ENCODE results near the gene MAP4K4. TPM values are rescaled to one million over a fixed set of nuclear protein-coding genes. Genes with fewer than 3 reads are reported as not detected.
A peak's percentile ranks its signal among the peaks of the same experiment; 100 is the strongest.

MAP4K4 gene
- total and polyA plus RNA-seq, 2 of the 13 experiments (the other 11 are each of a cell fraction or from before 2014, with no cell fraction given) = 105 to 264 TPM

GRCh38 chr2:101699755-101700461 lies 2.4 kb downstream of the MAP4K4 start (continued):
- no peak for TF ChIP-seq TIGD3 (CRISPR knock-in tag; IDR thresholded peaks at IDR 0.05; ENCODE audit: borderline replicate concordance)
- no peak for TF ChIP-seq ZNF710 (CRISPR knock-in tag; IDR thresholded peaks at IDR 0.05; ENCODE audit: borderline replicate concordance)
- peak; percentile 4; the same call in 1 of the 2 replicates for TF ChIP-seq NFIC (IDR thresholded peaks at IDR 0.05; ENCODE audit: low read length)
- 0 out of 2 replicates have a peak, but pooled peaks have one; percentile 25 for TF ChIP-seq CREB3 (CRISPR knock-in tag; IDR thresholded peaks at IDR 0.05)
- peak; percentile 63; the same call in 1 of the 2 replicates for TF ChIP-seq ZFP36L1 (CRISPR knock-in tag; IDR thresholded peaks at IDR 0.05)
- no peak for TF ChIP-seq TCF7 (IDR thresholded peaks at IDR 0.05; ENCODE audit: low read depth)
- TF ChIP-seq ZNF549 (CRISPR knock-in tag; IDR thresholded peaks at IDR 0.05) = no peak
- no peak for TF ChIP-seq EED (CRISPR knock-in tag; IDR thresholded peaks at IDR 0.05)
- TF ChIP-seq ZBTB25 (CRISPR knock-in tag; IDR thresholded peaks at IDR 0.05) = 0 out of 2 replicates have a peak, but pooled peaks have one; percentile 20
- peak; percentile 61; the same call in 1 of the 2 replicates for TF ChIP-seq KMT2A (CRISPR knock-in tag; IDR thresholded peaks at IDR 0.05)
- no peak for TF ChIP-seq ETS1 (CRISPR knock-in tag; IDR thresholded peaks at IDR 0.05)
- peak; percentile 17; the same call in 1 of the 2 replicates for TF ChIP-seq GATAD2A (CRISPR knock-in tag; IDR thresholded peaks at IDR 0.05)
- 0 out of 2 replicates have a peak, but pooled peaks have one; percentile 46 for TF ChIP-seq PAF1 (CRISPR knock-in tag; IDR thresholded peaks at IDR 0.05)
- TF ChIP-seq DNMT1 (CRISPR knock-in tag; IDR thresholded peaks at IDR 0.05) = no peak
- TF ChIP-seq ZSCAN5A (CRISPR knock-in tag; IDR thresholded peaks at IDR 0.05; ENCODE audit: borderline replicate concordance) = 0 out of 2 replicates have a peak, but pooled peaks have one; percentile 24
- TF ChIP-seq HDAC2 (CRISPR knock-in tag; IDR thresholded peaks at IDR 0.05) = 0 out of 2 replicates have a peak, but pooled peaks have one; percentile 9
- TF ChIP-seq PHF21A (CRISPR knock-in tag; IDR thresholded peaks at IDR 0.05) = peak; percentile 38; the same call in 1 of the 2 replicates
- peak; percentile 85 for TF ChIP-seq ZBTB37 (CRISPR knock-in tag; IDR thresholded peaks at IDR 0.05)
- 0 out of 2 replicates have a peak, but pooled peaks have one; percentile 25 for TF ChIP-seq GATAD1 (CRISPR knock-in tag; IDR thresholded peaks at IDR 0.05)
